K562 (cell line): ENCODE data around the gene PLEKHG5. TPM values are rescaled to one million over a fixed set of nuclear protein-coding genes. Genes with fewer than 3 reads are reported as not detected.

ENCODE experiments used
- CBX5 ChIP-seq: IDR thresholded peaks from 2 replicates; pipeline ENCODE4 v1.6.1; 2014; ENCODE audit warnings: low read depth, borderline replicate concordance
- FOS ChIP-seq: IDR thresholded peaks from 3 replicates; pipeline ENCODE4 v1.6.1; 2011; ENCODE audit not compliant: insufficient read length; ENCODE audit errors: extremely low read depth
- JUND ChIP-seq, 2 experiments: IDR thresholded peaks; 2 replicates in 1 of 2; 3 replicates in 1 of 2; pipeline ENCODE4 v1.6.1; 2011; ENCODE audit warnings: borderline replicate concordance in 2 of 2, low read depth in 2 of 2, low read length in 2 of 2, improper control_type of control experiment in 1 of 2, missing biosample characterization in 1 of 2, missing genetic modification characterization in 1 of 2, missing genetic modification reagents in 1 of 2
- RBM22 ChIP-seq: fragments of 200-400 bp; formaldehyde crosslinking; IDR thresholded peaks from 2 replicates; pipeline ENCODE4 v1.6.1; 2018; ENCODE audit warnings: low read length, low read depth; ENCODE audit not compliant: poor library complexity, severe bottlenecking
- RHOXF2B ChIP-seq: fragments of 250-450 bp; sonication (Bioruptor Pico); conservative IDR thresholded peaks from 2 replicates; pipeline ENCODE4 v1.5.1; 2021
- polyA plus RNA-seq, 8 experiments: library from polyadenylated mRNA; depleted of rRNA in 4 of 8; stranded (reverse) in 5 of 8; unstranded in 3 of 8; fragments of >200 nt; fragmentation: Nextera tagmentation in 2 of 8; fragmentation: Illumina TruSeq in 1 of 8; extraction: Ambion mirVana in 2 of 8; extraction: Trizol in 1 of 8; gene quantifications; 2 replicates each; pipeline versions ENCODE4 v1.2.1 to v1.2.3, GENCODE V29; 2011 to 2014; ENCODE audit warnings: inconsistent platforms in 1 of 8, missing spikeins in 1 of 8
- total RNA-seq, 7 experiments: library from RNA; depleted of rRNA in 6 of 7; stranded (reverse); fragments of >200 nt in 6 of 7; fragmentation: Illumina TruSeq in 2 of 7; extraction: Trizol in 2 of 7; gene quantifications; 2 replicates each; pipeline versions ENCODE4 v1.2.1 to v1.2.3, GENCODE V29; 2011 to 2021; ENCODE audit warnings: low replicate concordance in 1 of 7
- TF ChIP-seq, protein P1 (sequence below): sonication (generic); formaldehyde crosslinking; IDR thresholded peaks from 2 replicates; pipeline ENCODE4 v1.4.0; 2020; ENCODE audit warnings: mild to moderate bottlenecking, missing genetic modification reagents
- TF ChIP-seq, protein P2 (sequence below): sonication (generic); formaldehyde crosslinking; IDR thresholded peaks from 2 replicates; pipeline ENCODE4 v1.8.1; 2023; ENCODE audit warnings: mild to moderate bottlenecking, missing genetic modification reagents

Gene PLEKHG5
- total and polyA plus RNA-seq, 9 of the 15 experiments (the other 6 are each of a cell fraction or from before 2014, with no cell fraction given), result 0.04 to 0.29 (median 0.09) TPM; not detected in 3

DNA sequence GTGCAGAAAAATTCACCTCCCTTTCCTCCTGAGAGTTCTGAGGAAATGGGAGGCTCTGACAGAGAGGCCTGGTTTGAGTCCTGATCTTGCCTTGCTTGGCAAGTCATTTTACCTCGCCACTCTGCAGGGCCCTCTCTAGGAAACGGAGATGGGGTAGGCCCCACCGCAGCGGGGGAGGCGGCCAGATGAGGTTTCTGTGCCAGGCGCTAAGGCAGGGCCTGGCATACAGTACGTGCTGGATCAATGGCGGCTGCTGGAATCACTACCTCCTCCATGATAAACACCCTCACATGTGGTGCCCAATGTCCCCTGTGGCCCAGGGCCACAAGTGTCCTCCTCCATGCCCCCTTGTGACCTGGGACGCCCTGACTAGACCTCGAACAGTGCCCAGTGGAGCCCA is 499 bp upstream of the PLEKHG5 start (continued):
- TF ChIP-seq CBX5, result no peak
- no peak for TF ChIP-seq JUND (IDR thresholded peaks at IDR 0.05; ENCODE audit: borderline replicate concordance, low read depth, low read length)
- TF ChIP-seq JUND (tag; IDR thresholded peaks at IDR 0.05; ENCODE audit: borderline replicate concordance, low read depth, low read length), result no peak
- no peak for TF ChIP-seq FOS
- TF ChIP-seq, protein P1, sequence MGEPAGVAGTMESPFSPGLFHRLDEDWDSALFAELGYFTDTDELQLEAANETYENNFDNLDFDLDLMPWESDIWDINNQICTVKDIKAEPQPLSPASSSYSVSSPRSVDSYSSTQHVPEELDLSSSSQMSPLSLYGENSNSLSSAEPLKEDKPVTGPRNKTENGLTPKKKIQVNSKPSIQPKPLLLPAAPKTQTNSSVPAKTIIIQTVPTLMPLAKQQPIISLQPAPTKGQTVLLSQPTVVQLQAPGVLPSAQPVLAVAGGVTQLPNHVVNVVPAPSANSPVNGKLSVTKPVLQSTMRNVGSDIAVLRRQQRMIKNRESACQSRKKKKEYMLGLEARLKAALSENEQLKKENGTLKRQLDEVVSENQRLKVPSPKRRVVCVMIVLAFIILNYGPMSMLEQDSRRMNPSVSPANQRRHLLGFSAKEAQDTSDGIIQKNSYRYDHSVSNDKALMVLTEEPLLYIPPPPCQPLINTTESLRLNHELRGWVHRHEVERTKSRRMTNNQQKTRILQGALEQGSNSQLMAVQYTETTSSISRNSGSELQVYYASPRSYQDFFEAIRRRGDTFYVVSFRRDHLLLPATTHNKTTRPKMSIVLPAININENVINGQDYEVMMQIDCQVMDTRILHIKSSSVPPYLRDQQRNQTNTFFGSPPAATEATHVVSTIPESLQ (CRISPR knock-in tag), result no peak
- TF ChIP-seq, protein P2, sequence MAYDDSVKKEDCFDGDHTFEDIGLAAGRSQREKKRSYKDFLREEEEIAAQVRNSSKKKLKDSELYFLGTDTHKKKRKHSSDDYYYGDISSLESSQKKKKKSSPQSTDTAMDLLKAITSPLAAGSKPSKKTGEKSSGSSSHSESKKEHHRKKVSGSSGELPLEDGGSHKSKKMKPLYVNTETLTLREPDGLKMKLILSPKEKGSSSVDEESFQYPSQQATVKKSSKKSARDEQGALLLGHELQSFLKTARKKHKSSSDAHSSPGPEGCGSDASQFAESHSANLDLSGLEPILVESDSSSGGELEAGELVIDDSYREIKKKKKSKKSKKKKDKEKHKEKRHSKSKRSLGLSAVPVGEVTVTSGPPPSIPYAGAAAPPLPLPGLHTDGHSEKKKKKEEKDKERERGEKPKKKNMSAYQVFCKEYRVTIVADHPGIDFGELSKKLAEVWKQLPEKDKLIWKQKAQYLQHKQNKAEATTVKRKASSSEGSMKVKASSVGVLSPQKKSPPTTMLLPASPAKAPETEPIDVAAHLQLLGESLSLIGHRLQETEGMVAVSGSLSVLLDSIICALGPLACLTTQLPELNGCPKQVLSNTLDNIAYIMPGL (CRISPR knock-in tag), result no peak
- TF ChIP-seq RBM22, result no peak
- no peak for TF ChIP-seq RHOXF2B (CRISPR knock-in tag)
